HL-60 (cell line): ENCODE data around the gene CD63.

ENCODE experiments used
- DNase-seq, 2 experiments: peaks; one replicate each; pipeline ENCODE4 v3.0.0-alpha.2; 2010 to 2020; ENCODE audit warnings: low read depth in 1 of 2, low spot score in 1 of 2
- H3K27ac ChIP-seq: fragments of 250-450 bp; sonication (Bioruptor Pico); replicated peaks from 2 replicates; pipeline ENCODE4 v1.5.1; 2020; ENCODE audit warnings: mild to moderate bottlenecking, moderate library complexity
- H3K27me3 ChIP-seq: fragments of 250-450 bp; sonication (Bioruptor Pico); 2 replicates; pipeline ENCODE4 v1.5.1; 2021; ENCODE audit warnings: mild to moderate bottlenecking, moderate library complexity; ENCODE audit not compliant: insufficient read depth, poor library complexity, severe bottlenecking
- H3K4me3 ChIP-seq: replicated peaks from 2 replicates; pipeline ENCODE4 v1.5.1; 2011; ENCODE audit warnings: mild to moderate bottlenecking, control low read depth, low read length; ENCODE audit not compliant: insufficient read depth
- GABPA ChIP-seq: IDR thresholded peaks from 2 replicates; pipeline ENCODE4 v1.6.1; 2012; ENCODE audit warnings: low read depth
- POLR2AphosphoS5 ChIP-seq: IDR thresholded peaks from 2 replicates; pipeline ENCODE4 v1.6.1; 2012; ENCODE audit warnings: low read depth
- REST ChIP-seq: IDR thresholded peaks from 2 replicates; pipeline ENCODE4 v1.6.1; 2012; ENCODE audit warnings: low read depth; ENCODE audit not compliant: insufficient replicate concordance
- SPI1 ChIP-seq: IDR thresholded peaks from 2 replicates; pipeline ENCODE4 v1.6.1; 2012; ENCODE audit warnings: low read depth, mild to moderate bottlenecking, borderline replicate concordance
- TF ChIP-seq, protein P1 (sequence below): IDR thresholded peaks from one replicate; pipeline ENCODE4 v1.5.1; 2011; ENCODE audit warnings: low read length, control low read depth, inconsistent platforms; ENCODE audit not compliant: insufficient read depth

CD63 gene

DNA sequence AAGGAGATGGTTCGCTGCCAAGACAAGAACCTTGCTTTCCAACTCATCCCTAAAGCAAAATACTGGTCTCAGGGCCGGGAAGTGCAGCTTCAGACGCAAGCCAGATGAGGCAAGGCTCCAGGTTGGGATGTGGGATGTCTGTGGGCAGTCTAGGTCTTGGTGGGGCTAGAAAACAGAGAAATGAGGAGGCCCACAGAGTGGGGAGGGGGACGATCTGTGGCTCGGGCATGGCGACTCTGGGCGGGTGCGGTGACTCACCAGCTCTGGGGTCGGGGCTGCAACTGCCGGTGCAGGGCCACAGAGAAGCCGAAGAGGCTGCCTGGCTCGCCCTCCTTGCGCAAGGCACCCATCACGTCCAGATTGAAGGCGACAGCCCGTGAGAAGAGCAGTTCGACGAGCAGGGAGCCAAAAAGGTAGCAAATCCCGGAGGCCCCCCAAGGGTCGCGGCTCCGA, 21.6 kb downstream of the CD63 start:
- peaks cover 8% of the 10 kb centered on the region for H3K27me3 ChIP-seq
- no peak for DNase-seq
- TF ChIP-seq GABPA: no peak
- no peak for TF ChIP-seq POLR2AphosphoS5
- TF ChIP-seq, protein P1, sequence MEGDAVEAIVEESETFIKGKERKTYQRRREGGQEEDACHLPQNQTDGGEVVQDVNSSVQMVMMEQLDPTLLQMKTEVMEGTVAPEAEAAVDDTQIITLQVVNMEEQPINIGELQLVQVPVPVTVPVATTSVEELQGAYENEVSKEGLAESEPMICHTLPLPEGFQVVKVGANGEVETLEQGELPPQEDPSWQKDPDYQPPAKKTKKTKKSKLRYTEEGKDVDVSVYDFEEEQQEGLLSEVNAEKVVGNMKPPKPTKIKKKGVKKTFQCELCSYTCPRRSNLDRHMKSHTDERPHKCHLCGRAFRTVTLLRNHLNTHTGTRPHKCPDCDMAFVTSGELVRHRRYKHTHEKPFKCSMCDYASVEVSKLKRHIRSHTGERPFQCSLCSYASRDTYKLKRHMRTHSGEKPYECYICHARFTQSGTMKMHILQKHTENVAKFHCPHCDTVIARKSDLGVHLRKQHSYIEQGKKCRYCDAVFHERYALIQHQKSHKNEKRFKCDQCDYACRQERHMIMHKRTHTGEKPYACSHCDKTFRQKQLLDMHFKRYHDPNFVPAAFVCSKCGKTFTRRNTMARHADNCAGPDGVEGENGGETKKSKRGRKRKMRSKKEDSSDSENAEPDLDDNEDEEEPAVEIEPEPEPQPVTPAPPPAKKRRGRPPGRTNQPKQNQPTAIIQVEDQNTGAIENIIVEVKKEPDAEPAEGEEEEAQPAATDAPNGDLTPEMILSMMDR: no peak
- no peak for TF ChIP-seq SPI1
- no peak for TF ChIP-seq REST
- peak overlapping the region; percentile 66 for H3K4me3 ChIP-seq
- no peak overlapping the region for H3K27ac ChIP-seq

DNA sequence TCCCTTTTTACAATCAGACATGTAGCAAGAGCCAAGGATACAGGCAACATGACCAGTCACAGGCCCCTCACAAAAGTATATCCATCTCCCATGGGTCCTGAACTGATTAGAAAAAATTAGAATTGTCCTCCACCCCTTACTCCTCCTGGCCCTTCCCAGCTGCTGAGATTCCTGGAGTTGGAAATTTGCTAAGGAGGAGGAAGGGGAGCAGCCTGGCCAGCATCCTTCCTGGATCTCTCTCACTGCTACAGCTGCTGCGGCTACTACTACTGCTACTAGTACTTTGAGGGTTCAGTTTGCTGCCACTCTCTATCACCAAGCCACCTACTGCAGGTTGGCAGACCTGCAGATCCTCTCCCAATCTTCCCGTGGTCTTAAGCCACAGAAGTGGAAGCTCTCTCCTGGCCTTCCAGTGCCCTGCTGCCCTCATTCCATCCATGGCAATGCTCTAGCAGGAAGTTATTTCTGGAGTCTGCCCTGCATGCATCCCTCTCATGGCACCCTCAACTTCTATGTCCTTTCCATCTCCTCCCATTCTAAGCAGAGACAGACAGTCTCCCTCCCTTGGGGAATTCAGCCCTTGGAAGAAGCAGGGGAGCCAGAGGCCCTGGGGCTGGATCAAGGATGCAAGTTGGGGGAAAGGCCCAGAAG, 22.1 kb downstream of the CD63 start:
- no peak for DNase-seq
- Histone ChIP-seq H3K4me3 (peak overlapping the region; percentile 66), H3K27ac (no peak overlapping the region), H3K27me3 (peaks cover 8% of the 10 kb centered on the region)
- no peak for TF ChIP-seq SPI1

DNA sequence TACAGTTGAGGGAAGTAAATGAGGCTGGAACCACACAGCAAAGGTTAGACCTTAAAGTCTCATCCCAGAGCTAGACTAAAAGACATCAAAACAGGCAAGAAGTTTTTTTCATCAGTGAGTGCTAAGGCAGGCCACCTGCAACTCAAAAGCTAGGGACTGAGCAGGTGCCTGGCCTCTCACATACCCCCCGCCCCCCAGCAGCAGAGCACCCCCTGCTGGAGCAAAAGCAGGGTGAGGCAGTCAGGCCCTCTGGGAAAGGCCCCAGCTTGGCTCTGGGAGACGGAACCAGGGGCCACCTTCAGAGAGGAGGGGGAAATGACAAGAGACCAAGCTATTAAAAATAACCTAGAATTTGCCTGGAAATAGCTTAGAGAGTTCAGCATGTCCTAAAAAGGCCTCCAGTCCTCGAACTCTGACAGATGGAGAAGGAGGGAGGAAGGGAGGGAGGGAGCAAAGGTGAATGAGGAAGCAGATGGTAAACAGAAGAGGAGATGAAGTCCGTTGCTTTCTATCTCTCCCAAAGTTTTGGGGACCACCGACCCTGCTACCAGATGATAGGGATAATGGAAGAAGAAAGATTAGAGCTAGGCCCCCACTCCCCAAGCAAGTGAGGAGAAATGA, 22.9 kb downstream of the CD63 start:
- Histone ChIP-seq H3K27me3 (peaks cover 8% of the 10 kb centered on the region), H3K27ac (no peak overlapping the region), H3K4me3 (no peak overlapping the region)
- DNase-seq: no peak
- TF ChIP-seq, protein P1: peak; percentile 3
- TF ChIP-seq POLR2AphosphoS5: no peak

GRCh38 chr12:55704824-55705718, 23.7 kb downstream of the CD63 start:
- no peak for TF ChIP-seq REST
- TF ChIP-seq SPI1: no peak
- TF ChIP-seq GABPA: no peak
- TF ChIP-seq, protein P1: no peak
- no peak for TF ChIP-seq POLR2AphosphoS5
- no peak overlapping the region for H3K4me3 ChIP-seq
- peaks cover 8% of the 10 kb centered on the region for H3K27me3 ChIP-seq
- H3K27ac ChIP-seq: no peak overlapping the region
- no peak for DNase-seq
